GM21360 (cell line): ENCODE data around the gene TPD52L2.
A peak's percentile ranks its signal among the peaks of the same experiment; 100 is the strongest.
"Not testable (repeated sequence)": the region's sequence is repeated elsewhere in the genome, so short reads cannot be mapped to it uniquely, and the experiment has no call there.

ENCODE experiments used
- ATAC-seq: cut with Tn5 transposase; IDR thresholded peaks from one replicate; pipeline ENCODE4 v1.9.1; 2021; ENCODE audit warnings: mild to moderate bottlenecking, moderate library complexity; ENCODE audit not compliant: unreplicated experiment

Gene TPD52L2

DNA sequence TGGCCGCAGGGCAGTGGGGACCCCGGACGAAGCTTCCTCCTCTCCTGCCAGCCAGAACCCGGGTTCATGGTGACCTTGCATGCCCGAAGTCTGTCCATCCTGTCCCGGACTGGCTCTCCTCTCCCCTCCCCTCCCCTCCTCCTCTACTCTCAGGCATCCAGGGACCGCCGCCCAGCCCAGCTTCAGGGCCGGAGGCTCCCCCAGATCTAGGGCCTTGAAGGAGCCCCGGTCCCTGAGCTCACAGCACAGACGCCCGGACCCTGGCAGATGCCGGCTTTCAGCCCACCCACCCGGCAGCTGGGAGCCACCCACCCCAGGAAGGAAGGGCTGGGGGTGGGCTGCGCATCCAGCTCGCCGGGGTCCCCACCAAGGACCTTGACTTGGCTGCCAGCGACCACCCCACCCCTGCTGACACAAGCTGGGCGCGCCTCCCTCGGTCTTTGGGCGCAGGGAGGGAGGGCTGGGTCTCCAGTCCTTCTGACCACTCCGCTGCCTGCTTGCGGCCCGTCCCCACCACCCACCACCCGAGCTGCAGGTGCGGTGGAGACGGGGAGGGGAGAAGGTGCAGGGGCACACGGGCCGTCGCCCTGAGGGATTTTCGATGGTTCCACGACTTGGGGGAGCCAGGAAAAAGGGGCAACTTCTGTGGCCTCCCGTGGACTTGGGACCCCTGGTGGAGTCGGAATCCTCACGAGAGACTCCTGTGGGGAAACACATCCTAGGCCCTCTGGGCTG is 9.5 kb upstream of the TPD52L2 start:
- no peak for ATAC-seq

DNA sequence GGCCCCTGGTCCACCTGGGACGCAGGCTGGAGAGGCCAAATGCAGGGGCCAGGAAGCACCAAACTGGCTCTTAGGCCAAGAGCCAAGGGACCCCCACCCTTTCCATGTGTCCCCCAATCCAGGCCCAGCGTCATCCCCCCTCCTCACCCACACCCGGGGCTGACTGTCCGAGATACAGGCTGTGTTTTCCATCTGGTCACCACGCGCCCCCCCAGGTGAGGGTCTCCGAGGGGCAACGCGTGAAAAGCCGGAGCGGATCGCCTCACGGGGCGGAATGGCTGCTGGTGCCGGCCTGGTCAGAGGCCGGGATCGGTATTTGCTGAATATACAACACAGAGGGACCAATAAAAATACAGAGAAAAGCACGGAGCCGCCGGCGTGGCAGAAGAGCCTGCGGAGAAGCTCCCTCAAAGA is 9.0 kb upstream of the TPD52L2 start:
- ATAC-seq = no peak

DNA sequence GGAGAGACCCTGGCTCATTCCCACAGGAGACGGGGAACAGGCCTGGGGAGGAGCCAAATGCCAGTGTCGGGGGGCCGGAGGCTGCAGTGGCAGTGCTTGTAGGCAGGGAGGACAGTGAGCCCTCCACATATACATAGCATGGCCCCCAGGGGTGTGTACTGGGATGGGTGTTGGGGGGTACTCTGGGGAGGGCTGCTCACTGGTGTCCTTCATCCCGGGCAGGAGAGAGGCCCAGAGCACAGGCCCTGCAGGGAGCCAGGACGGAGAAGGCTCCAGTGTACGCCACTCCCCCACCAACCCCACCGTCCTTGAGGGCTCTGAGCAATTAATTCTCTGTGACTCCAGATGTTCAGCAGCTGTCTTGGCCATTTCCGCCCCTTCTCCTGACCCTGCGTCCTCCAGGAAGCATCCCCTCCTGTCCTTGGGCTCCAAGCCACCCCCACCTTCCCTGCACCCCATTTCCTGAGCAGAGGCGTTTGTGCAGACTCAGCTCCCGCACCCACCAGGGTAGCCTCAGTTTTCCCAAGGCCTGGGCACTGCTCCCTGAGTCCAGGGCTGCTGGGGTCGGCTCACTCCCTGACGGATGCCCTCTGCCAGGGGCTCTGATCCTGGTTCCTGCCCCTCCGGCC is 7.2 kb upstream of the TPD52L2 start:
- ATAC-seq = no peak

DNA sequence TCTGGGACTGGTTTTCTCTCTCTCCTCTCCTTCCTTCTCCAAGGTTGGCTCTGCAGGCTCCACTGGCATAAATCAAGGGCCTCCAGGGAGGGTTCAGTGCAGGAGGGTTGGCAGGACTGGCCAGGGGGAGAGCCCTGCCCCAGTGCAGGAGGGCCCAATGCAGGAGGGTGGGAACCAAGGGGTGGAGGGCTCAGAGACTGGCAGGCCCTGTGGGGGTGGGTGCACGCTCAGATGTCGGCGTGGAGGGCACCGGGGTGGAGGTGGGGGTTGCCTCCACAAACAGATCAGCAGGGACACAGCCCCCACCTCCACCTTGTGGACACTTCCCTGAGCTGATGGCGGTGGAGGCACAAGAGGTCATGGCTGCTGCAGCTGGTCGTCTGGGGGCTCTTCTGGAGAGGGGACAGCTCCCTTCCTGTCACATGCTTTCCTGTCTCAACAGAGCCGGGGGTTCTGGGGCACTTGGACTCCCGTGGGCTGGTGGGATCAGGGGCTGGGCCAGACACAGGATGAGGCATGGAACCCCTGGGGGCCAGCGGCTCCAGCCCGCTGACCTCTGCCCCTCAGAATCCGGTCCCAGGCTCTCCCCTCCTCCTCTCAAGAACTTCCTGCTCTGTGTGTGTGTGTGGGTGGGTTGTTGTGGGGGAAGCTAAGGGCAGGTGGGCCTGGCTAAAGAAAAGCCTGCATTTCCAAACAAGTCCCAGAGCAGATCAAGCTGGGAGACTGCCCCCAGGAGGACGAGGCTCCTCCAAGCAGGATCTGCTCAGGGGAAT is 6.5 kb upstream of the TPD52L2 start:
- no peak for ATAC-seq

DNA sequence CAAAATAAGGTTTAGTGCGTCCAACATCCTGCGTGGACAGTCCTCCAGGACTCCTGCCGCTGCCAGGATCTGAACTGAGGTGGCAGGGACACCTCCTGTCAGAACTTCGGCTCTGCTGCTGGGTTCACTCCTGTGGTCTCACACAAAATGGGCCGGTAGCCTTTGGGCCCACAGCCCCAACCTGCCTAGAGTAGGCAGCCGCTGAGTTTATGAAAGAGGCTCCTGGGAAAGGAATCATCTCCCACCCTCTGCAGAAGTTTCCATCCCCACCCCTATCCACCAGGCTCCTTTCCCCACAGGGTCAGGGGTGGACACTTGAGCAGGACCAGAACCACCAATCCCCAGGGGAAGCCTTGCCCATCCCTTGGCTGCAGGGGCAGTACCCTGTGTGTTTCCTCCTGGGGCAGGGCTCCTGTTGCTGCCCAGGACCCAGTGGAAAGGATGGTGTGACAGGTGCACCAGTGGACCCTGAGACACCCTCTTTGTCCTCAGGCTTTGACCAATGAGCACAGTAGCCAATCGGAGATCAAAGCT is 5.8 kb upstream of the TPD52L2 start:
- no peak for ATAC-seq

DNA sequence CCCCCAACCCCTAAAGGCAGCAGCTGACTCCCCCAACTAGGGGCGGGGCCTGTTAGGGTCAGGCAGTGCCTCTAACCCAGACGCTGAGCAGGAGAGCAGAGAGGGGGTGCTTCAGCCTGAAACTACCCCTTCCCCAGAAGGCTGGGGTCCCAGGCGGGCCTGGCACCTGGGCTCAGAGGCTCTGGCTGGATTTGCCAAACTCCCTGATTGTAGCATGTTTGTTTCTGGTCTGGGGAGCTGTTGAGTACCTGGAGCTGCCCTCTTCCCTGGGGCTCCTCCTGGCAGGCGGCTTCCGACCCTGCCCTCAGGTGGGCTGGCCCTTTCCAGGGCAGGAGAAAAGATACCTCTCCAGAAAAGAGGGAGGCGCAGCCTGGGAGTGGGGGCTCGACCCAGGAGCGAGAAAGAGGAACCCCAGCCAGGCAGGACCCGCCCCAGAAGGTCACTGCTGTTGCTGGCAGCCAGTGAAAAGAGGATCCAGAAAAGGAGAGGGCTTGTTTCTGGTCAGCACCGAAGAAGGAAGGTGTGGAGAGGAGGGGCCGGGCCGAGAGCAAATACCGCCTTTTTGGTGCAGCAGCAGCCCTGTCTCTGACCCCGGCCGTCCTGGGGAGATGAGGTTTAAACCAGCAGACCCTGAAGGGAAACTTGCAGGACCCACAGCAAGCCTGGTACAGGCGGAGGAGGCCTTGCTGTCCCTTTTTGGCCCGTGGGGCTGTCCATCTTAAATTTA is 4.6 kb upstream of the TPD52L2 start:
- no peak for ATAC-seq

DNA sequence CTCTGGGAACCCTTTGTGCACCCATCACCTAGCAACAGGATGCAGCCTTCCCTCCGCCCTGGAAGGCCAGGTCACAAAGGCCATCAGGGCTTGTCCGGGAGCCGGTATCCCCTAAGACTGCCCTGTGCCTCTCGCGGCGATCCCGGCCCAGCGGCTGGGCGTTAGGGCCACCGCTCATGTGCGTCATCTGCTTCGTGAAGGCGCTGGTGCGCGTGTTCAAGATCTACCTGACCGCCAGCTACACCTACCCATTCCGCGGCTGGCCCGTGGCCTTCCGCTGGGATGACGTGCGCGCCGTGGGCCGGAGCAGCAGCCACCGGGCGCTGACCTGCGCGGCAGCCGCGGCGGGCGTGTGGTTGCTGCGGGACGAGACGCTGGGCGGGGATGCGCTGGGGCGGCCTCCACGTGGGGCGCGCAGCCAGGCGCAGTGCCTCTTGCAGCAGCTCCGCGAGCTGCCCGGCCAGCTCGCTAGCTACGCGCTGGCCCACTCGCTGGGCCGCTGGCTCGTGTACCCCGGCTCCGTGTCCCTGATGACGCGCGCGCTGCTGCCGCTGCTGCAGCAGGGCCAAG is 3.6 kb upstream of the TPD52L2 start, which contains the start of gene ABHD16B:
Gene ABHD16B, plus strand, starts transcription at position 134 of the 570 bp plus-strand sequence. Its CDS starts 43 bp downstream, at position 177.
- ATAC-seq = no peak

DNA sequence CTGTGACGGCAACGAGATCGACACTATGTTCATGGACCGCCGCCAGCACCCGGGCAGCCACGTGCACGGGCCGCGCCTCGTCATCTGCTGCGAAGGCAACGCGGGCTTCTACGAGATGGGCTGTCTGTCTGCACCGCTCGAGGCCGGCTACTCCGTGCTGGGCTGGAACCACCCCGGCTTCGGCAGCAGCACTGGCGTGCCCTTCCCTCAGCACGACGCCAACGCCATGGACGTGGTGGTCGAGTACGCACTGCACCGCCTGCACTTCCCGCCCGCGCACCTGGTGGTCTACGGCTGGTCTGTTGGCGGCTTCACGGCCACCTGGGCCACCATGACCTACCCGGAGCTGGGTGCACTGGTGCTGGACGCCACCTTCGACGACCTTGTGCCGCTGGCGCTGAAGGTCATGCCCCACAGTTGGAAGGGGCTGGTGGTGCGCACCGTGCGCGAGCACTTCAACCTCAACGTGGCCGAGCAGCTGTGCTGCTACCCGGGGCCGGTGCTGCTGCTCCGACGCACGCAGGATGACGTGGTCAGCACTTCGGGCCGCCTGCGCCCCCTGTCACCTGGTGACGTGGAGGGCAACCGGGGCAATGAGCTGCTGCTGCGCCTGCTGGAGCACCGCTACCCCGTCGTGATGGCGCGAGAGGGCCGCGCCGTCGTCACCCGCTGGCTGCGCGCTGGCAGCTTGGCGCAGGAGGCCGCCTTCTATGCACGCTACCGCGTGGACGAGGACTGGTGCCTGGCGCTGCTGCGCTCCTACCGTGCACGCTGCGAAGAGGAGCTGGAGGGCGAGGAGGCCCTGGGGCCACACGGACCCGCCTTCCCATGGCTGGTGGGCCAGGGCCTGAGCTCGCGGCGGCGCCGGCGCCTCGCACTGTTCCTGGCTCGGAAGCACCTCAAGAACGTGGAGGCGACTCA is 2.8 kb upstream of the TPD52L2 start:
- ATAC-seq = no peak

DNA sequence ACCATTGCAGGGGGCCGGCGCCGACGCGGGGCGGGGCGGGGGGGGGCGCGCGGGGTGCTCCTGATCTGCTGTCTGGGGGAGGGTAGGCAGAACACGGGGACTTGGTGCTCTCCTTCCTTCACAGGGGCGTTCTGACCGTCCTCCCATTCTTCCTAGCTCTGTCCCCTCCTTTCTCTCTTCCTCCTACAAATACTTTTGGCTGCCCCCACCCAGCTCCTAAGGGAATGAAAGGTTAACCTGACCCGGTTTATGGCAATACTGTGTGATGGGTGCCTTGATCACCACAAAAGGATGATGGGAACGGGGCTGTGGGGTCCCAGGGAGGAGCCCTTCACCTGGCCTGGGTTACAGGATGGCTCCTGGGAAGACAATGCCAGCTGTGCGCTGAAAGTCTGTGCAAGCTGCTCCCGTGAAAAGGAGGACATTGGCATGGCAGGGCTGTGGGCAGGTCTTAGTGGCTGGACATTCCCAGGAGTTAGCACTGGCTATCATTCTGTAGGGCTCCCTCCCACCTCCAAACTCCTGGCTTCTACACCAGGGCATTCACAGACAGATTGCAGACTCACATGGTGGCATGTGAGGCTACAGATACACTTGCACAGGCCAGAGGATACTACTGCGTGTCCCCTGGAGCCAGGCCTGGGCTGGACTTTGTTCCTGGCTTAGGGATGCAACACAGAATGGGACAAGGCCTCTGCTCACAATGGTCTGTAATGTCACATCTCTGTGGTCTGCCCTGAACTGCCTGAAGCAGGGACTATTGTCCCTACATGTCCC is 1.9 kb upstream of the TPD52L2 start:
- ATAC-seq = no peak

DNA sequence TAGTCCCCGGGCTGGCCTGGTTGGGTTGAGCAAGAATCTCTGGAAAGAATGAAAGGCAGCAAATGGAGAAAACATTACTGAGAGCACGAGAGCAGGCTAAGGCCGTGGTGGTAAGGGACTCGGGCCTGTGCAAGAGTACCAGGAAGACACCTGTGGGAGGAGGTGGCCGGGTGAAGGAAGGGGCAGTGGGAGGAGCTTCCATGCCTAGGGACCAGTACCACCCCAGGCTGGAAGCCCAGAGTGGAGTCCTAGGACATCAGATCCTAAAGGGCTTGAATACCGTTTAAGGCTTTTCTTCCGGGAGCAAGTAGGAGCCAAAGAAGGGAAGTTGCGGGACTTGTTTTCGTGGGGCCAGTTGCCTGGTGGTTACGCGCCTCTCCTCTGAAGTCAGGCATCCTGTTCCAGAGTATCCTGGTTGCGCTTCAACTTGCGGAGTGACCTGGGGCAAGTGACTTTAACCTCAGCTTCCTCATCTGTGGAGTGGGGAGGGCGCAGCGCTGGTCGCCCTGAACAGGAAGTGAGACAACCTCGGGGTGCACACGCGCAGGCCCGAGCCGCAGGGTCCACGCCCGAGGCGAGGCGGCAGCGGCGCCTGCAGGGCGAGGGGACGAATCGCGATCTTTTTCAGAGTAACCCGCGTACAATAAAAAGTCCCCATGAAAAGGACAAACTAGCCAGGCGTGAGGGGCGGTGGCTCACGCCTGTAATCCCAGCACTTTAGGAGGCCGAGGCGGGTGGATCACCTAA is 1.1 kb upstream of the TPD52L2 start:
- ATAC-seq = peak; percentile 56

DNA sequence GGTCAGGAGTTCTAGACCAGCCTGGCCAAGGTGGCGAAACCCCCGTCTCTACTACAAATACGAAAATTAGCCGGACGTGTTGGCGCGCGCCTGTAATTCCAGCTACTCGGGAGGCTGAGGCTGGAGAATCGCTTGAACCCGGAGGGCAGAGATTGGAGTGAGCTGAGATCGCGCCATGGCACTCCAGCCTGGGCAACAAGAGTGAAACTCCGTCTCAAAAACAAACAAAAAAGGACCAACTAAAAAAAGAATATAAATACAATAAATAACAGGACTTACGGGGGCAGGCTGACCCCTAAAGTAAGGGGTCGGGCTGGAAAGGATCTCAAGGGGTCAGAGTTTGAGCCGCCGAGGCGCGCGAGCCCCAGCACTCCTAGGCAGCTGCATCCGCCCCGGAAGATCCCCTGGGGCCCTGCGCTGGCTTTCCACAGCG is 509 bp upstream of the TPD52L2 start:
- ATAC-seq = no peak

DNA sequence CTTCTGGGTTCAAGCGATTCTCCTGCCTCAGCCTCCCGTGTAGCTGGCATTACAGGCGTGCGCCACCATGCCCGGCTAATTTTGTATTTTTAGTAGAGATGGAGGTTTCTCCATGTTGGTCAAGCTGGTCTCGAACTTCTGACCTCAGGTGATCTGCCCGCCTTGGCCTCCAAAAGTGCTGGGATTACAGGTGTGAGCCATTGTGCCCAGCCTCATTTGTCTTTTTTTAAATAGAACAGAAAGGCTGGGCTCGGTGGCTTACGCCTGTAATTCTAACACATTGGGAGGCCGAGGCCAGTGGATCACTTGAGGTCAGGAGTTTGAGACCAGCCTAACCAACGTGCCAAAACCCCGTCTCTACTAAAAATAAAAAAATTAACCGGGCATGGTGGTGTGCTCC is 2.0 kb downstream of the TPD52L2 start:
- ATAC-seq = not testable (repeated sequence)

DNA sequence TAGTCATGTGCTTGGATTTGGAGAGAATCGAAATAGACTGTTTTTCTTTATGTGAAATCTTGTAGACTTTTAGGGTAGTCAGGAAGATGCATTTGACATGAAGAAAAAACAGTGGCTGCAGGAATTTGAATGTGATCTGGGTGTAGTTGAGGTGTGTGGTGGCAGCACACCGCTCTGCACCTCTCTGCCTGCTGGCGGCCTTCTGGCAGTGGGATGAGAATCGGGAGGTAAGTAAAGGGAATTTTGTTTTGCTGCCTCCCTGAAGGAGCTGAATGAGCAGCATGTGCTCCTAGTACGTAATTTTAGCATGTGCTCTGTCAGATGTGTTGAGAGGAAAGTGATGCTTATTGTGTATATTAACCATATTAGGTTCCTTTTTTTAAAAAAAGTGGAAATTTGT is 3.2 kb downstream of the TPD52L2 start:
- no peak for ATAC-seq

DNA sequence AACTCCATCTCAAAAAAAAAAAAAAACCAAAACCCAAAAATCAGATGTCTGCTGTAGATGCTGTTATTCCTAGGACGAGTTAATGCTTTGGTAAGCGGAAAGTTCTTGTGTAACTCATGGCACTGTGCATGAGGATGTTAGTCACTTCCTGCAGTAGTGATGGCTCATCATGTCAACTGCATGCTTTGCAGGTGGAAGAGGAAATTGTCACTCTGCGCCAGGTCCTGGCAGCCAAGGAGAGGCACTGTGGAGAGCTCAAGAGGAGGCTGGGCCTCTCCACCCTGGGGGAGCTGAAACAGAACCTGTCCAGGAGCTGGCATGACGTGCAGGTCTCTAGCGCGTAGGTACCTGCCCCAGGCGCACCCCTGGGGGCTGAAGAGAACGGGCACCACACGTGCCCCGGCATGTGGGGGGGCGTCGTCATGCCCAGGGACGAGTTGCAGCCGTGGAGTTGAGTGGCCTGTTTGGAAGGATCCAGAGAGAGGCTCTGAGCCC is 8.5 kb downstream of the TPD52L2 start:
- no peak for ATAC-seq

DNA sequence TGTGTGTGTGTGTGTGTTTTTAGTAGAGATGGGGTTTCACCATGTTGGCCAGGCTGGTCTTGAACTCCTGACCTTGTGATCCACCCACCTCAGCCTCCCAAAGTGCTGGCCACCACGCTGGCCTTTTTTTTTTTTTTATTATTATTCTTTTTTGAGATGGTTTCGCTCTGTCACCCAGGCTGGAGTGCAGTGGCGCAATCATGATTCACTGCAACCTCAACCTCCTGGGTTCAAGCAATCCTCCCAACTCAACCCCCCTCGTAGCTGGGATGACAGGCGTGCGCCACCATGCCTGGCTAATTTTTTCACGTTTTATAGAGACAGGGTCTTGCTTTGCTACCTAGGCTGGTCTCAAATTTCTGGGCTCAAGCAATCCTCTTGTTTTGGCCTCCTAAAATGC is 9.2 kb downstream of the TPD52L2 start:
- not testable (repeated sequence) for ATAC-seq

DNA sequence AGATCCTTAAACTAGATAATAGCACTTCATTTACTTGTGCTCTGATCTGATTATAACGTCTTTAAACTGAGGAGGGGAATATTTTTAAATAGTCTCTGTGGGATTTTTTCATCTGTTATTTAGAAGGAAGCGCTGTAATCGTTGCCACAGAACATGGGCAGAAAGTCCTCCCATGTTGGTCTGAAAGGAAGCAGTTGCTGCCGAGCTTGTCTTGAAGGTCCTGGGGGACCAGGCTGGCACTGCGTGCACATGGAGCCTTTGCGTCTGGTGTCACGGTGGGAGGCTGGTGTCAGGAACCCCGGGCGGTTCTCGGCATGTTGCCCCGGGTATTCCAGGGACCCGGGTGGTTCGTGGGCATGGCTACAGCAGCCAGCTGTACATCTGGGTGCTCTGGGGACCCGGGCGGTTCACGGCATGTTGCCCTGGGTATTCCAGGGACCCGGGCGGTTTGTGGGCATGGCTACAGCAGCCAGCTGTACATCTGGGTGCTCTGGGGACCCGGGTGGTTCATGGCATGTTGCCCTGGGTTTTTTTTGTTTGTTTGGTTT is 11.5 kb downstream of the TPD52L2 start:
- ATAC-seq = no peak

DNA sequence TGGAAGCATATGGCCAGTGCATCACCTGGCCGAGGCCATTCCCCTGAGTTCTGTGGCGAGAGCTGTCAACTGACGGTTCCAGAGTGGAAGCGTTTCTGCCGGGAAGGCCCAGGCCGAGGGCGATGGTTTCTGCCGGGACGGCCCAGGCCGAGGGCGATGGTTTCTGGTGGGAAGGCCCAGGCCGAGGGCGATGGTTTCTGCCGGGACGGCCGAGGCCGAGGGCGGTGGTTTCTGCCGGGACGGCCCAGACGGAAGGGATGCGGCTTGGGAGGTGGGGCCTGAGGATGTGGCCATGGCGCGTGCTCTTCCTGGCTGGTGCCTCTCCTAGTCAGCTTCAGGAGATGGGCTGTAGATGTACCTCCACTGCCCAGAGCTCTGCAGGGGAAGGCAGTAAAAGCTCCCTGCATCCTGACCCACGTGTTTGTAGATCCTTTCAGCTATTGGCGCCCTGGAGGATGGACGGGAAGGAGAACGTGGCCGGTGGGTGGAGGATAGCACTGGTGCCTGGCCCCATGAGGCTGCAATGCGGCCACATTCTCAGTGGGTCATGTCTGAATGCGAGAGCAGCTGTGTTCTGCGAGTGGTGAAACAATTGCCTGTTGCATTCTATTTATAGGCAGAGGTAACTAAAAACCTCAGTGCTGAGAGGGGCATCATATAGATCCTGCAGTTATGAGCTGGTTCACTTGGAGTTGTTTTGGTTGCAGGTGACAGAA is 12.8 kb downstream of the TPD52L2 start:
- ATAC-seq = no peak
